H54 (cell line): Measurements from ENCODE around the gene PTMA.

Experiments used
- DNase-seq: peaks from one replicate; pipeline ENCODE4 v3.0.0; 2011; ENCODE audit warnings: low spot score, mixed read lengths; ENCODE audit not compliant: insufficient read length
- FAIRE-seq: peaks from 3 replicates; lab custom pipeline; 2011; peaks lifted over from hg19 to GRCh38; lab: Jason Lieb, UNC
- POLR2A ChIP-seq: IDR thresholded peaks from 2 replicates; pipeline ENCODE4 v1.6.1; 2011; ENCODE audit warnings: low read depth, mild to moderate bottlenecking, low read length

The PTMA gene

DNA sequence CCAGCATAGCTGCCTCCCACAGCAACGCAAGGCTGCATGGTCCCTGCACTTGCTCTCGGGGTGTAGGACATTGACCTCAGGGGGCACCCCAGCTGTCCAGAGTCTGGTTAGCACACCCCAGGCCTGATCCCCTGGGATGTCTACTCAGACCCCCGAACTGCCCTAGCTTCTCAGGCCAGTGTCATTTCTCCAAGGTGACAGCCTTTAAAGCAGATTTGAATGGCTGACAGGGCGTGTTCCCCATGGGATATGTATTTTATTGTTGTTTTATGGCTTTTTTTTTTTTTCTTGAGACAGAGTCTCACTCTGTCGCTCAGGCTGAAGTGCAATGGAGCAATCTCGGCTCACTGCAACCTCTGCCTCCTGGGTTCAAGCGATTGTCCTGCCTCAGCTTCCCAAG, 40.8 kb upstream of the PTMA start:
- FAIRE-seq (no peak), DNase-seq (no peak)
- TF ChIP-seq POLR2A, result no peak

DNA sequence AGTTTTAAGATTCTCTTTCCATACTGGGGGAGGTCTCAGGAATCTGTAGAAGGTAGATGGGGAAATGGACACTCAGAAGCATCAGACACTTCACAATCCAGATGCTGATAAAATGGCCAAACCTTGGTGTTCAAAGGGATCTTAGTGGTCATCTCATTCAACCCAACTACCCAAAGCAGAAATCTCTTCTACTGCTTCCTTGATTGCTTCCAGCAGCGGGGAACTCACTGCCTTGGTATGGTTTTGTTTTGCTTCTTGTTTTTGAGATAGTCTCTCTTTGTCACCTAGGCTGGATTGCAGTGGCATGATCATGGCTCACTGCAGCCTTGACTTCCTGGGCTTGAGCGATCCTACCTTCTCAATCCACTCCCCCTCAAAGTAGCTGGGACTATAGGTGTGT, 39.3 kb upstream of the PTMA start:
- DNase-seq (no peak), FAIRE-seq (no peak)
- no peak for TF ChIP-seq POLR2A

DNA sequence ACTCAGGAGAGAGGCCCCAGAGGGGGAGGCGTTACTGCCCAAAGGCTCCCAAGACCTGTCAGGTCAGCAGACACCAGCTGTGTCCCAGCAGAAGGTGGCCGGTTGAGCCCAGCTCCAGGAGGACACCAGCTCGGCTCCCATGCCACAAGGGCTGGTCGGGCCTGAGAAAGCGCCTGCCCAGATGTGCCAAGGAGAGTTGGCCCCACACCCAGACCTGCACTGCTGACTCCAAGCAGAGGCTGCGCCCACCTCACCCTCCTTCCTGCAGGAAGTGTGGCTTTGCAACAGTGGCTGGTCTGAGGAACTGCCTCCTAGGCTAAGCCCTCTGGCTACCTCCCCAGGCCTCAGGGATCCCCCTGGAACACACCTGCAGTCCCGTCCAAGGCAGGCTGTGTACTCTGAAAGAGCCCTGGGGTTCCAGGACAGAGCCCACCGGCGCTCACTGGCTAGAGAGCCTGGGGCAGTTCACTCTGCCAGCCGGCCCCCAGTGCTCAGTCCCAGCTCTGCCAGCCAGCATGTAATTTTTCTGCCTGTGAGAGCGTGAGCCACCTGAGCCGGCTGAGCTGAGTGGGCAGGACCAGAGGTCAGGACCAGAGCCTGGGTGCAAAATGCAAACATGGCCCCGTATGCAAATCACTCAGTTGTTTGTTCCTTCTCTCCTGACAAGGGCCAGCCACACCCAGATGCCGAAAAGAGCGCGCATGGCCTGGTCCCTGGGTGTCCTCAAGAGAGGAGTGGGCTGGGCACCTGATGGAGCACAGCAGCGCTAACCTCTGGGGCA, 36.9 kb upstream of the PTMA start:
- no peak for TF ChIP-seq POLR2A
- DNase-seq (no peak), FAIRE-seq (no peak)

DNA sequence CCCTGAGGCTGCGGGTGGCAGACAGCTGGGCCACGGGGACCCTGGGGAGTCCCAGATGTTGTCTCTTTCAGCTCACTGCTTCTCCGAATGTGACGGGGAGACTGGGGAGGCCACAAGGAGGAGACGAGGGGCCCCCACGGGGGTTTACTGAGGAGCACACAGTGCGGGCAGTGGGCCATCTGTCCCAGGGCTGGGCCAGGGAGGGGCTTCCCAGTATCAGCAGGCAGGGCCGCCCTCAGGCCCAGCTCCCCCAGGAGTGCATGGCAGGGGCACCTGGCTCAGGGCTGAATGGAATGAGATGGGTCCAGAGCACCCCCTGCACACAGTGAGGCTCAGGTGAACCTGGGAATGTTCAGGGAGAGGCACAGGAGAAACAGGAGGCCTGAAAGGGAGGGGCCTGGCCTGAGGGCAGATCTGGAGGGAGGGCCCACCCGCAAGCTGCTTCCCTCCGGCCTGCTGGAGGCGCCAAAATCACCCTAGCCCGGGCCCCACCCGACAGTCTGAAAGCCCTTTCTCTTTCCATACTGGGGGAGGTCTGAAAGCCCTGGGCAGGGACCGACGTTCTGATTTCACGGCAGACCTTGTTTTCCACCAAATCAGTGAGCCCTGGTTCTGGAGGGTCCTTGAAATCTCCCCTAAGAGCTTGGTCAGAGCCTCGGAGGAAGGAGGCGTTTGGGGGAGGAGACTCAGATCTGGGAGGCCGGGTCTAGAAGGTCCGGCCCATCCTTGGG, 35.5 kb upstream of the PTMA start:
- FAIRE-seq, result no peak

DNA sequence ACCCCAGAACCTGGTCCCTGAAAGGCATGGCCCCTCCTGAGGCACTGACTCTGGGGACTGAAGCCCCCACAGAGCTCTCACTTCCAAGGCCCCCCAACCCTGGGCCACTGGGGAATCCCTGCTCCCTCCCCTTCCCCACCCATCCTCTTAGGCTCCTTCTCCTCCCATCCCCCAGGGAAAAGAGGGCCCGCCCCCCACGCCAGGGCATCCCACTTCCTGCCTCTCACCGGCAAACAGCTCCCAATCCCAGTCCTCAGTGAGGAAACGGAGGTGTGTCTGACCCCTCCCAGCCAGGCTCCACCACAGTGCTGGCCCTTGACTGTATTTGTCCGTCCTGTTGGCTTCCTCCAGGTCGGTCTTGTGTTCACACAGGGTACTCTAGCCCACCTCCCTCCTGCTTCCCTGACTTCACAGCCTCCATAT, 35.0 kb upstream of the PTMA start:
- DNase-seq (peak; percentile 94), FAIRE-seq (no peak)
- TF ChIP-seq POLR2A, result no peak

More for the DNA sequence above, 35.5 kb upstream of the PTMA start:
- DNase-seq, result peak; percentile 85
- no peak for TF ChIP-seq POLR2A

DNA sequence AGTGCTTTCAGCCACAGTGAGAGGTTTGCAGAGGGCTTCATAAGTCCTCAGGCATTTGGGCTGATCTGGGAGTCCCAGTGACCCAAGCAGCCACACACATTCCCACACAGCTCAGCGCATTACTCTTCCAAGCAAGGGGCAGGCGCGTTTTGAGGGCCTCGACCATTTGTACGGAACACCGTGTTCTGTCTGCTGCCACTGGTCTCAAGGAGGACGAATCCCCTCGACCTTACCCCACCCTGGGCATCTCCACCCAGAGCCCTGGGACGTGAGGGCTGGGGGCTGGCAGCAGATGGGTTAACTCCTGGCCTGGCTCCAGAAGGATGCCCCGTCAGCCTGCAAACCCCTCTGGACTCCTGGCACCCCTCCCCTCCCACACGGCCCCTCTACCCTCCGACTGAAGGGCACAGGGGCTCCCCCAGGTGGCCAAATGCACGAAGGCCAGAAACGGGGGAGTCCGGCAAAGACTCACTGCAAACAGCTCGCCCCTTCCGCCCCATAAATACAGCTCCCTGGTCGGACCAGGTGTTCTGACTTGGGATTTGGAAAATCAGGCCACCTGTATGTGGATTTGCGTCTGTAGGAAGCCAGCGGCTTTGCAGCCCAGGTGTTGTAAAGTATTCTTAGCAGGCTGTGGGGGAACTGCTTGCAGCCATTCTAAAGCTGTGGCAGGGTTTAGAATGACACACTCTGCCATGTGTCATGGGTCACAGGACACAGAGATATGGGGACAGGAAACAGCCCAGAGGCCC, 33.6 kb upstream of the PTMA start:
- DNase-seq (no peak), FAIRE-seq (no peak)
- no peak for TF ChIP-seq POLR2A

DNA sequence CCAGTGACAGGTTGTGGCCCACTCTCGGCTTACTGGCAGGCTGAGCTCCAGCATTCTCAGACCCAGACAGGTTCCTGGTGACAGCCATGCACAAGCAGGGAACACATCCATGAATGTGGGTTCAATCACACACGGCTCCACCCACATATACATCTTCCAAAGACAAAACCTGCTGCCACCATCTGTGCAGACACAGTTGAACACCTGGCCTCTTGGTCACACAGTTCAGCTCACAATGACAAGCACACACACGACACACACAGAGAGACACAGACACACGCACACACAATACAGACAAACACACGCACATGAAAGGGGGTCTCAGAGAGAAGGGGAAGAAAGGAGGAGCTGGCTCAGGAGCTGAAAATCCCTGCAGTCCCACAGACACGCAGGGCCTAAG, 32.1 kb upstream of the PTMA start:
- FAIRE-seq (no peak), DNase-seq (no peak)
- no peak for TF ChIP-seq POLR2A

DNA sequence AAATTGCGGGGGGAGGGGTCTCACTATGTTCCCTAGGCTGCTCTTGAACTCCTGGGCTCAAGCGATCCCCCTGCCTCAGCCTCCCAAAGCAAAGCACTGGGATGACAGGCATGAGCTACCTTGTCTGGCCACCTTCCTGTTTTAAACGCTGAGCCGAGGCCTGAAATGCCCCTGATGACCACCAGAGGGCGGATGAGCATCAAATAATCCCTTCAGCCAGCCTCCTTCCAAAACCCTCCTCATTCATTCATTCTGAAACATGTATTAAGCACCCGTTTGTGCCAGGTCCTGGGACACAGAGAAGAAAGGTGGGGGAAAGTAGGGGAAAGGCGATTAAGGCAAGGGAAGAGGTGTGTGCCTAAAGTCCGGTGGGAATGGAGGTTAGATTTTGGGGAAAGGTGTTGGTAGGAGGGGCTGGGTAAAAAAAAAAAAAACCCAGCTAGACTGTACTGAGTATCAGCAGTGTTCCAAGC, 30.7 kb upstream of the PTMA start:
- DNase-seq (peak; percentile 79), FAIRE-seq (no peak)
- TF ChIP-seq POLR2A, result no peak

DNA sequence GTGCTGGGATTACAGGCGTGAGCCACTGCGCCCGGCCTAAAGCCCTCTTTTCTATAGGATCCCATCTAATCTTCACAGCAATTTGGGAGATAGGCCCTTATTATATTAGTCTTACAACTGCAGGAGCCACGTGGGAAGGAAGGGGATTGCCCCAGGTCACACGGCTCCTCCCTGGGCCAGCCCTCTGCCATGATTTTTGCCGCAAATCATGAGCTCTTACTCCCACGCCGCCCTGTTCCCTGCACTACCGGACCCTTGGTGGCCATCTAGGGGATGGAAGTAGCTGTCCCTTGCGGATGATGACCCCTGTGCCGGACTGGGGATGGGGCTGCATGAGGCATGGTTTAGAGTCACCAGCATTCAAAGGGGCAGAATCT, 28.4 kb upstream of the PTMA start:
- DNase-seq (no peak), FAIRE-seq (no peak)
- no peak for TF ChIP-seq POLR2A

DNA sequence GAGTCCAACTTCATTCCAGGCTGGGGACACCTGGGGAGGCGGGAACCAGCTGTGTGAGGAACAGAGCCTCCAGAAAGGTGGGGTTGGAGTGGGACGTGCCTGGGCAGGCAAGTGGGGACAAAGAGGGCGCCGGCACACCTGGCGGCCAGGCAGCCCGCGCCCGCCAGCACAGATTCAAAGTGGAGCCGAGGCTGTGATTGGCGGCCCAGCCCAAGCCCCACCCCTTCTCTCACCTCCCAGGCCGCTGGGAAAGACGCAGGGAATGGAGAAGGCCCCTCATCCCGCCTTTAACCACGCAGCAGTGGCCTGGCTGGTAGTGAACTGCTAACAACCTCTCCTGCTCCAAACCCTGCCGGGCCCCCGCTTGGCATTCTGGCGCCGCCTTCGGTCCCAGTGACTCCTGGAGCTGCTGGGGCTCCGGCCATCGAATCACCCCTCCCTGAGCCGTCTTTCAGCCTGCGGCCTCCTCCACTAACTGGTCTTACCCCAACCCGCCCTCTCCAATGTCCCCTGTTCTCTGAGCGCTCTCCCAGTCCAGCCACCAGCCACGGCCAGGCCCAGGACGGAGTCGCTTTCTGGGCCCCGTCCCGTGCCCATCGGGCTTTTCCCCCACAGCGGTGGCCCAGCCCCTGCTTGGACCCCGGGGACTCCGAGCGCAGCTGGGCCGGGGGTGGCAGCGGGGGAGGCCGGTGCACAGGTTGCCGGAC, 27.9 kb upstream of the PTMA start:
- DNase-seq (no peak), FAIRE-seq (no peak)
- no peak for TF ChIP-seq POLR2A

DNA sequence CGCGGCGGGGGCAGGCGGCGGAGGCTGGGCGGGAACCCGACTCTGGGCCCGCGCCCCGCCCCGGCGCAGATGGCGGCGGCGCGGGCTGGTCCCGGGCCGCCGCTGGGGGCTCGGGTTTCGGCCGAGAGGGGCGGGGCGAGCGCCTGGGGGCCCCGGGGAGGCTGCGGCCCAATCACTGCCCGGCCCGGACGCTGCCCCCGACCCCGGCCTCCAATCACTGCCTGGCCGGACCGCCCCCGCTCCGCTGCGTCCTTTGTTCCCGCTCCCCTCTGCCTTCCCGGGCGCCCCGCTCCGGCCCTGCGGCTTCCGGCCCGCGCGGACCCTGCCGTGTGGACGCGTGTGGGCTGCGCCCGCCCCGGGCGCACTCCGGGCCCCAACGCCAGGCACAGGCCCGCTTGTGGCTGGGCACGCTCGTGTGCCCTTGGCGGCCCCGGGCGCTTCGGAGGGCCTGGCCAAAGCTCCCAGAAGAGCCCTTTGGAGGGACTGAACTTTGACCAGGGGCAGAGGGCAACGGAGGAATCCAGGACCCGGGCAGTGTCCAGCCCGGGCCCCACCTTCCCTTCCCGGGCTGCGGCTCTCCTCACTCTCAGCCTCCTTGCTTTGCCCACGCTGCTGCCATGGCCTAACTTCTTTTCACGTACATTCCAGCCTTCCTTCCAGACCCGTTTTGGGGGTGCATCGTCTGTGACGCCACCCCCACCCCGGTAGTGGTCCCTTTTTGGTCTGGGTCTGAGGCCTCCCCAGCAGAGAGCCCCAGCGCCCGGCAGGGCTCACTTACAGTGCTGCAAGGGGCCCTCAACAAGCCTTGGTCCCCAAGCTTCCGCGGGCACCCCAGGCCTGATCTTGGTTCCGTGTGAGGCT, 27.1 kb upstream of the PTMA start:
- FAIRE-seq (no peak), DNase-seq (no peak)
- TF ChIP-seq POLR2A, result 0 out of 2 replicates have a peak, but pooled peaks have one; percentile 19

DNA sequence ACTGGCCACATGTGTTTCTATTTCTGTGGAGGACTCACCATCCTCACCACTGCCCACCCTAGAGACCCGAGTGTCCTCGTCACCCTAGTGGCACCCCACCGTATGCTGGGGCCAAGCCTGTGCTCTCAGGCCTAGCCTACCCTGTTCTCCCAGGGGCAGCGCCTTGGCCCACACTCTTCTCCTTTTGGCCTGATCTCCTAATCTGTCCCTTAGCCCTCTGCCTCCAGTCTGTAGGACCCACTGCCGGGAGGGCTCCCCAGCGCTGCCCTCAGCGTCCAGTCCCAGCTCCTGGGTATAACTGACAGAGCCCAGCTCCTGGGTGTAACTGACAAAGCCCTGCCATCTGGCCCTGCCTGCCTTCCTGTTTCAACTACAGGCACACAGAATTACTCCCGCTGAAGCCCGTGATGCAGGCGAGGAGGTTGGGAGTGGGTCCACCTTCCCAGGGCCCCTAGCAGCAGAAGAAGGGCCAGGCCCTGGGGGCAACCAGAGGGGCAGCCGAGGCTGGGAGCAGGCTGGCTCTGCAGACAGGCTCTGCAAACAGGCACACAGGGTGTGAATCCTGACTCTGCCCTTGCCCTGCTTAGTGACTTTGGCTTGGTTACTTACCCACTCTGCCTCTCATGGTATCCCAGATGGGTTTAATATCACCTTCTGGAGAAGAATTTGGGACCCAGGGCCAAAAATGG, 25.6 kb upstream of the PTMA start:
- no peak for TF ChIP-seq POLR2A
- no peak for DNase-seq
- no peak for FAIRE-seq
